ENCODE measurements around the gene RDX.
"Not testable (repeated sequence)": the region's sequence is repeated elsewhere in the genome, so short reads cannot be mapped to it uniquely, and the experiment has no call there.

RDX gene

DNA sequence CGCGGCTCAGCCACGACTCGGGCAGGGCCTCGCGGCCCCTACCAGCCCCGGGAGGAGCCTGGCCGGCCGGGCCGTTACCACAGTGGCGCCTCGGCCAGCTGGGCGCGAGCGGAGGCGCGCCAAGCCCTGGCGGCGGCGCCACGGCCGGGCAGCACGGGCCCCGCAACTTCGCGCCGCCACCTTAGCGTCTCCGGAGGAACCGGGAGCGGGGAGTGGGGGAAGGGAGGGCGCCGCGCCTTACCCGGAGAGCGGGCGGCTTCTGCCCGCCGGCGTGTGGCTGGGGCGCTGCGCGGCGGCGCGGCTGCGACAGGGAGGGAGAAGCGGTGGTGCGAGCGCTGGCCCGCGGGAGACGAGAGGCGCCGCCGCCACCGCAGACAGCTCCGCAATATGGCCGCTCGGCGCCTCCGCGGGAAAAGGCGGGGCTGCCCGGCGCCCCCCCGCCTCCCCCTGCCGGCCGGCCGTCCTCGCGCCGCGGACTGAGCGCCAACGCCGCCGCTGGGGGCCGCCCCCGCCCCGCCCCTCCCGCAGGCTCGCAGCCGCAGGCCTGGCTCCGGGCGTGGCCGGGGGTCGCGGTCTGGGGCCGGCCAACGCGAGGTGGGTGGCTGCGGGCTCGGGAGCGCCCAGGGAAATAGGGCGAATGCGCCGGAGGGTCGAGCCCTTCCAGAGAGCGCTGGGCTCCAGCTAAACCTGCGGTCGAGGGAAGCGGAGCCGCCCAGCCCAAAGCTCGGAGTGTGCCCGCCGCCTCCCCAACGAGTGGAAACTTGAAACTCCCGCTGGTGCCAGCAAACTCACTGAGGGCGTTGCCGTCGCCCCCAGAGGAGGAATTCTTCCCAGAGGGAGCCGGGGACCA, at the start of gene RDX:
TSS of gene RDX (minus strand) at position 389 of the 850 bp plus-strand sequence. CDS start 16,922 bp downstream, outside the sequence.
- DNase-seq: peak; percentile 78

- DNase-seq: no peak
These were observed 49.3 kb upstream of the RDX start for GRCh38 chr11:110345743-110346142.

DNA sequence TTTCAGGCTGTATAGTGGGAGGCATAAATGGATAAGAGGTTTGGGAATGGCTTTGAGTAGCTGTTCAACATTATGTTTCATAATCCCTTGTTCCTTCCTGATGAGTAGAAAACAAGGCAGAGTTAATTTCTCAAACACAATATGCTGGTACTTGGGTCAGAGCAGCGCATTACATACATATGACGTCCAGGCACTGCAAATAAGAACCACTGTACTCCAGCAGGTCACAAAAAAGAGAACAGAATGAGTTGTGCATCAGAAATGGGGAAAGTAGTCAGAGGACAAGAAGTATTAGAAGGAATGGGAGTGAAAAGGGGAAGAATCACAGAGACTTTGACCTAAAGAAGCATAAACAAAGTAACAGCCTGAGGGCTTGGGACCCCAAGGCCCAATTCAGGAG, 44.0 kb upstream of the RDX start:
- DNase-seq: no peak

- no peak for DNase-seq
These were observed 43.2 kb upstream of the RDX start for GRCh38 chr11:110339456-110340250.

GRCh38 chr11:110338684-110339083, 42.3 kb upstream of the RDX start:
- no peak for DNase-seq

DNA sequence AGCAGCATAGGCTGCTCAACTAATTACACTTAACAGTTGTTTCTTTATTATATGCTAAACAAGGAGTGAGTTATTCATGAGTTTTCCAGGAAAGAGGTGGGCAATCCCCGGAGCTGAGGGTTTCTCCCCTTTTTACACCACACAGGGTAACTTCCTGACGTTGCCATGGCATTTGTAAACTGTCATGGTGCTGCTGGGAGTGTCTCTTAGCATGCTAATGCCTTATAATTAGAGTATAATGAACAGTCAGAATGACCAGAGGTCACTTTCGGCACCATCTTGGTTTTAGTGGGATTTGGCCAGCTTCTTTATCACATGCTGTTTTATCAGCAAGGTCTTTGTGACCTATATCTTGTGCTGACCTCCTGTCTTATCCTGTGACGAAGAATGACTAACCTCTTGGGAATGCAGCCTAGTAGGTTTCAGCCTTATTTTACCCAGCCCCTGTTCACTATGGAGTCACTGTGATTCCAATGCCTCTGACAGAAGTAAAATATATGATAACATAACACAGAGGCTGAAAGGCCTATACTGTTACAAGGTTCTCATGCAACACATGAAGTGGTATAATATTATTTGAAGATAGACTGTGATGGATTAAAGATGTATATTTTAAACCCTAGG, 41.3 kb upstream of the RDX start:
- no peak for DNase-seq

- DNase-seq: no peak
These were observed 39.6 kb upstream of the RDX start for GRCh38 chr11:110336054-110336453.

DNA sequence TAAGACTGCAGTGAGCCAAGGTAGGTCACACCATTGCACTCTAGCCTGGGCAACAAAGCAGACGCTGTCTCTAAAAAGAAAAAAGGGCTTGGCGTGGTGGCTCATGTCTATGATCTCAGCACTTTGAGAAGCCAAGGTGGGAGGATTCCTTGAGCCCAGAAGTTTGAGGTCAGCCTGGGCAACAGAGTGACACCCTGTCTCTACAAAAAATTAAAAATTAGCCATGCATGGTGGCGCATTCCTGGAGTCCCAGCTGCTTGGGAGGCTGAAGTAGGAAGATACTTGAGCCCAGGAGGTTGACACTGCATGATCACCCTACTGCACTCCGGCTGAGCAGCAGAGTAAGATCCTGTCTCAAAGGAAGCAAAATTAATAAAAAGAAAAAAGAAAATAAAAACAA, 38.9 kb upstream of the RDX start:
- DNase-seq: no peak

DNA sequence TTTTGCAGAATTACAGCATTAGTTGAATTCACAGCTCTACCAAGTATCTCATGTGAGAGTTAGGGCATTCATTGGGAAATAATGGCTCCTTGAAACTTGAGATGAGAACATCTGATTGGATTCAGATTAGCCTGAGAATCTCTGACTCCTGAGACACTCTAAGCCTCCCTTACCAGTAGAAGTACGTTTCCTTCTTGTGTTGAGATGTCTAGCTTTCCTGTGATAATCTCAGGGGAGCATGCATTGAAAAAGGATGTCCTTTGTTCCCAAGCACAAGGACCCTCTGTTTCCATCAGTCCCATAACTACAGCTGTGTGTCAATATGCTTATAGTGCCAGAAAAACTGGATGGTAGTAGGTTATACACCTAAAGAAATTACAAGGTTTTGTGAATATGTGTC, 35.2 kb upstream of the RDX start:
- DNase-seq: no peak

DNA sequence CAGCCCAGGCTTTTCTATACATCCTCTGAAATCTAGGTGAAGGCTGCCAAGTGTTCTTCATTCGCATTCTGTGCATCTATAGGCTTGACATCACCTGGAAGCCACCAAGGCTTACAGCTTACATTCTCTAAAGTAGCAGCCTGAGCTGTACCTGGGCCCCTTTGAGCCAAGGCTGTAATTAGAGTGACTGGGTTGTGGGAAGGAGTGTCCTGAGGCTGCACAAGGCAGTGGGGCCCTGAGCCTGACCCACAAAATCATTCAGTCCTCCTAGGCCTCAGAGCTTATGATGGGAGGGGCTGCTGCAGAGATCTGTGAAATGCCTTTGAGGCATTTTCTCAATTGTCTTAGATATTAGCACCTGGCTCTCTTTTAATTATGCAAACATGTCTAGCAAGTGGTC, 33.0 kb upstream of the RDX start:
- no peak for DNase-seq

DNA sequence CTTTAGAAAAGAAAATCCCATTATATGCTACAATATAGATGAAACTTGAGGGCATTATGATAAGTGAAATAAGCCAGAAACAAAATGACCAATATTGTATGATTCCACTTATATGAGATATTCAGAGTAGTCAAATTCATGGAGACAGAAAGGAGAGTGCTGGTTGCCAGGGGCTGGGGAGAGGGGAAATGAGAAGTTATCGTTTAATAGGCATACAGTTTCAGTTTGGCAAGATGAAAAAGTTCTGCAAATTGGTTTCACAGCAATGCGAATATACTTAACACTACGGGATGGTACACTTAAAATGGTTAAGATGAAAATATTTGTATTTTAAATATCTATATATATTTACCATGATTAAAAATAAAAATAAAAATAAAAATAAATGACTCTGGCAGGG, 31.1 kb upstream of the RDX start:
- no peak for DNase-seq

- DNase-seq: no peak
These were observed 27.4 kb upstream of the RDX start for GRCh38 chr11:110323786-110324185.

DNA sequence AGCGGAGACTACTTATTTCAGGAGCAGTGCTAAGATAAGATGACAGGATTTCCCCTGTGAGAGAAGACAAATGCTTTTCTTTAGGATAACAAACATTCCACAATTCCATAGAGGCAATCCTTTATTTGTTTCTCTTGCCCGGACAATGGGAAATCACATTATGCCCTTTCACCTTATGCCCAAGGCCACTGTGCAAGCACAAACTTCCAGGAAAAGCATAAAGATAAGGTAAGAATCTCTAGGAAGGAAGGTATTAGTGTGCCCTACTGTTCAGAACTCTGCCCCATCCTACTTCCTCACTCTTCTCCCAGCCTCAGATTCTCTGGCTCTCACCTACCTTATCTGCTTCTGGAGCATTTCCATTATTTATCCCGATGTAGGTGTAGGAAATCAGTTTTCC, 23.1 kb upstream of the RDX start:
- DNase-seq: no peak

DNA sequence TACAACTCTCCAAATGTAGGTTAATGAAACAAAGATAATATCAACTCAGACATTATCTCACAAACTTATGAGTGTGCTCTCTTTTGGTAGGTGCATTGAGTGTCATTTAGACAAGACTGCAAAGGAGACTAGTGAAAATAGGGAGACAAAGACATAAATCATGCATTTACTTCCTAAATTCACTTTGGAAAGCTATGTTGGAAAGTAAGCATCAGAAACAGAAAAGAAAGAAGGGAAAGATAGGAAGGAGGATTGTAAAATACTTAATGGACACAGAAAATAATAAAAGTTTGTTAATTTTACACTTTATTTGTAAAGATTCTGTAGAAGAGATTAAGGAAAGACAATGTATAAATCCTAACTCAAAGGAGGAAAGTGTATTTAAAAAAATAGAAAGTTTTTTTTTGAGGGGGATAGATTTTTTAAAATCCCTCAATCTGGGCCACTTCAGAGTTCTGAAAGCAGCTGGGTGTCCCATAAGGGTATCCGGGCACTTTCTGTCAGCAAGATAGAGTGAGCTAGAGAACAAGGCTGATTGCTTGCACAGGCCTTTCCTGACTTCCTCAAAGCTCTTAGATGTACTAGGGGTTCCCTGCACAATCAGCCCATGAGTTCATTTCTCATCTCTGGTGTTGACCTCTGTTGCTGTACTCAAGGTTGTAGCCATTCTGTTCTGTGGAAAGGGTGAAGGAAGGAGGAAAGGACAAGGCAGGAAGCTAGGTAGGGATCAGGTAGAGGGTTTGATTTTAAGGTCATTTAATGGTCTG, 22.4 kb upstream of the RDX start:
- DNase-seq: no peak

- DNase-seq: no peak
These were observed 21.1 kb upstream of the RDX start for GRCh38 chr11:110317516-110317932.

DNA sequence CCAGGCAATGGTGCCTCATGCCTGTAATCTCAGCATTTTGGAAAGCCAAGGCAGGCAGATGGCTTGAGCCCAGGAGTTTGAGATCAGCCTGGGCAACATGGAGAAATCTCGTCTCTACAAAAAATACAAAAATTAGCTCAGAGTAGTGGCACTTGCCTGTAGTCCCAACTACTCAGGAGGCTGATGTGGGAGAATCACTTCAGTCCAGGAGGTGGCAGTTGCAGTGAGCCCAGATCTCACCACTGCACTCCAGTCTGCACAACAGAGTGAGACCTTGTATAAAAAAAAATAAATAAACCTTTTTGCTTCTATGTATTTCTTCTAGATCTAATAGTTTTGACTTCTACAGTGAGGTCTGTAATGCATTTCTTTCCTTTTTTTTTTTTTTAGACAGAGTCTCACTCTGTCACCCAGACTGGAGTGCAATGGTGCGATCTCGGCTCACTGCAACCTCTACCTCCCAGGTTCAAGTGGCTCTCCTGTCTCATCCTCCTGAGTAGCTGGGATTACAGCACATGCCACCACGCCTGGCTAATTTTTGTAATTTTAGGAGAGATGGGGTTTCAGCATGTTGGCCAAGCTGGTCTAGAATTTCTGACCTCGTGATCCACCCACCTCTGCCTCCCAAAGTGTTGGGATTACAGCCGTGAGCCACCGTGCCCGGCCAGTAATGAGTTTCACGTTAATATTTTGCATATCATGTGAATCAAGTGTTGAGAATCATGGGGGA, 18.1 kb upstream of the RDX start:
- DNase-seq: no peak

- DNase-seq: no peak
These were observed 16.3 kb upstream of the RDX start for GRCh38 chr11:110312670-110313069.

DNA sequence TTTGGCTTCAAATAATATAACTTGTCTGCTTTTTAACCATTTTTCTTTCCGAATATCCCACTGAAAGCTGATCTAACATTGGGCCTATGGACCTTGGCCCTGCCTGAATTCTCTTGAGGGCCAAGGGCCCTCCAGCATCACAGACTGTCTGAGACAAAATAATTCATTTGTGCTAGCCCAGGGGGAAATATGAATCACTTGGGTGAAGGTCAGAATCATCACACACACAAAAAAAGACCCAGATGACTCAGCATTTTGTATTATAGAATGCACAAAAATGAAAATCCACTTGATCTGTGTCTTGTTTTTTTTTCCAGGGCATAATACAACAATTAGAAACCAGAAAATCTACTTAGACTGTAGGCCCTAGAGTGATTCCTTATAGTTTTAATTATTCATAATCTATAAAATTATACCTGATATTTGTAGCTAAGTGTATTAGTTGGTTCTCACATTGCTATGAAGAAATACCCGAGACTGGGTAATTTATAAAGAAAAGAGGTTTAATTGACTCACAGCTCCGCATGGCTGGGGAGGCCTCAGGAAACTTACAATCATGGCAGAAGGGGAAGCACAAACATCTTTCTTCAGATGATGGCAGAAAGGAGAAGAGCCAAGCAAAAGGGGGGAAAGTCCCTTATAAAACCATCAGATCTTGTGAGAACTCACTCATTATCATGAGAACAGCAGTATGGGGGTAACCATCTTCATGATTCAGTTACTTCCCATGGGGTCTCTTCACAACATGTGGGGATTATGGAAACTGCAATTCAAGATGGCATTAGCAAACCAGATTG, 15.6 kb upstream of the RDX start:
- peak; percentile 54 for DNase-seq

DNA sequence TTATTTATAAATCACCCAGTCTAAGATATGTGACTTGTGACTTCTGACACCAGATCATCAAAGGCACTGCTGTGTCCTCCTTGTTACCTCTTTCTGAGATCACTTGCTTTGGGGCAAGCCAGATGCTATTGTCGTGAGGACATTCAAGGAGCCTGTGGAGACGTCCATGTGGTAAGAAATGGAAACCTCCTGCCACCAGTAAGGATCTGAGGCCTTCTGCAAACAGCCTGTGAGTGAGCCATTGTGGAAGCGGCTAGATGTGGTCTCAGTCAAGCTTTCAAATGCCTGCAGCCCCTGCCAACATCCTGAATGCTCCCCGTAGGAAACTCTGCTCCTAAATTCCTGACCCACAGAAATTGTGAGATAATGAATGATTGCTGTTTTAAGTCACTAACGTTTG, 11.7 kb upstream of the RDX start:
- no peak for DNase-seq

GRCh38 chr11:110306019-110306388, 9.6 kb upstream of the RDX start:
- DNase-seq: not testable (repeated sequence)
